Effector memory CD8-positive, alpha-beta T cell (primary cell): ENCODE results near the gene SS18L1.

Experiments
- ATAC-seq: fragments of 150-1000 bp; cut with Tn5 transposase; replicated peaks from 2 replicates; pipeline ENCODE4 v1.10.0; 2021; ENCODE audit warnings: mild to moderate bottlenecking, moderate library complexity
- DNase-seq, 3 experiments: peaks; one replicate each; pipeline ENCODE4 v3.0.0; 2021
- H3K27ac Mint-ChIP-seq, 2 donors: one replicate each; pipeline ENCODE4 v1.8.0; 2022; ENCODE audit warnings: mild to moderate bottlenecking in 2 of 2, mixed read lengths in 2 of 2, moderate library complexity in 2 of 2
- H3K27me3 Mint-ChIP-seq, 2 donors: one replicate each; pipeline ENCODE4 v1.8.0; 2022; ENCODE audit warnings: mixed read lengths in 2 of 2
- H3K36me3 Mint-ChIP-seq: one replicate; pipeline ENCODE4 v1.8.0; 2022; ENCODE audit warnings: mild to moderate bottlenecking, moderate library complexity, mixed read lengths; ENCODE audit not compliant: insufficient read depth
- H3K4me1 Mint-ChIP-seq, 2 donors: one replicate each; pipeline ENCODE4 v1.8.0; 2022; ENCODE audit warnings: low read depth in 2 of 2, mixed read lengths in 2 of 2
- H3K4me3 Mint-ChIP-seq, 2 donors: one replicate each; pipeline ENCODE4 v1.8.0; 2022; ENCODE audit warnings: mild to moderate bottlenecking in 2 of 2, mixed read lengths in 2 of 2, moderate library complexity in 2 of 2
- H3K9me3 Mint-ChIP-seq, 2 donors: one replicate each; pipeline ENCODE4 v1.8.0; 2022; ENCODE audit warnings: mixed read lengths in 2 of 2

Gene SS18L1

GRCh38 chr20:62157387-62158087 lies 14.0 kb downstream of the SS18L1 start:
- H3K4me1 Mint-ChIP-seq, result peaks cover 15 to 22% of the 10 kb centered on the region in 2 donors
- DNase-seq (no peak), ATAC-seq (no peak)
- peaks cover 53% of the 10 kb centered on the region for H3K36me3 Mint-ChIP-seq
- H3K27ac Mint-ChIP-seq, result no peak overlapping the region
- no peaks in the 10 kb centered on the region for H3K27me3 Mint-ChIP-seq
- no peak overlapping the region for H3K4me3 Mint-ChIP-seq
- no peaks in the 10 kb centered on the region for H3K9me3 Mint-ChIP-seq

- Mint-ChIP-seq H3K4me1 (peaks cover 12 to 19% of the 10 kb centered on the region in 2 donors), H3K36me3 (peaks cover 54% of the 10 kb centered on the region), H3K27me3 (no peaks in the 10 kb centered on the region), H3K4me3 (no peak overlapping the region), H3K9me3 (no peaks in the 10 kb centered on the region), H3K27ac (no peak overlapping the region)
- ATAC-seq, result no peak
- DNase-seq, result no peak
Observed at GRCh38 chr20:62158088-62158400, 14.5 kb downstream of the SS18L1 start.

- H3K4me1 Mint-ChIP-seq, result peaks cover 12 to 19% of the 10 kb centered on the region in 2 donors
- no peaks in the 10 kb centered on the region for H3K27me3 Mint-ChIP-seq
- peak overlapping the region in 1 of 2 donors; percentile 41 for H3K27ac Mint-ChIP-seq
- no peaks in the 10 kb centered on the region for H3K9me3 Mint-ChIP-seq
- DNase-seq (no peak), ATAC-seq (no peak)
- peaks cover 54% of the 10 kb centered on the region for H3K36me3 Mint-ChIP-seq
- no peak overlapping the region for H3K4me3 Mint-ChIP-seq
Observed at GRCh38 chr20:62158541-62158940, 15.0 kb downstream of the SS18L1 start.

GRCh38 chr20:62159052-62159451 lies 15.5 kb downstream of the SS18L1 start:
- Mint-ChIP-seq H3K9me3 (no peaks in the 10 kb centered on the region), H3K27me3 (no peaks in the 10 kb centered on the region), H3K4me1 (peaks cover 12 to 17% of the 10 kb centered on the region in 2 donors), H3K4me3 (no peak overlapping the region), H3K36me3 (peaks cover 53% of the 10 kb centered on the region), H3K27ac (no peak overlapping the region)
- no peak for DNase-seq
- no peak for ATAC-seq

- DNase-seq (no peak), ATAC-seq (peak; percentile 52)
- Mint-ChIP-seq H3K9me3 (no peaks in the 10 kb centered on the region), H3K36me3 (peaks cover 56% of the 10 kb centered on the region), H3K27me3 (no peaks in the 10 kb centered on the region), H3K27ac (peak overlapping the region; percentile 54 to 63), H3K4me3 (peak overlapping the region in 1 of 2 donors; percentile 53), H3K4me1 (peaks cover 12 to 17% of the 10 kb centered on the region in 2 donors)
Observed at GRCh38 chr20:62159839-62160238, 16.3 kb downstream of the SS18L1 start.

- H3K27ac Mint-ChIP-seq, result no peak overlapping the region
- ATAC-seq (no peak), DNase-seq (no peak)
- no peaks in the 10 kb centered on the region for H3K9me3 Mint-ChIP-seq
- no peak overlapping the region for H3K4me3 Mint-ChIP-seq
- peaks cover 12 to 17% of the 10 kb centered on the region in 2 donors for H3K4me1 Mint-ChIP-seq
- no peaks in the 10 kb centered on the region for H3K27me3 Mint-ChIP-seq
- H3K36me3 Mint-ChIP-seq, result peaks cover 54% of the 10 kb centered on the region
Observed at GRCh38 chr20:62160253-62160652, 16.7 kb downstream of the SS18L1 start.

- ATAC-seq (no peak), DNase-seq (no peak)
- Mint-ChIP-seq H3K4me1 (peaks cover 6 to 15% of the 10 kb centered on the region in 2 donors), H3K4me3 (no peak overlapping the region), H3K9me3 (no peaks in the 10 kb centered on the region), H3K36me3 (peaks cover 54% of the 10 kb centered on the region), H3K27ac (no peak overlapping the region), H3K27me3 (no peaks in the 10 kb centered on the region)
Observed at GRCh38 chr20:62160876-62161275, 17.3 kb downstream of the SS18L1 start.

- Mint-ChIP-seq H3K9me3 (no peaks in the 10 kb centered on the region), H3K36me3 (peaks cover 52% of the 10 kb centered on the region), H3K27ac (no peak overlapping the region), H3K4me3 (no peak overlapping the region), H3K27me3 (no peaks in the 10 kb centered on the region), H3K4me1 (peaks cover 5 to 10% of the 10 kb centered on the region in 2 donors)
- ATAC-seq (no peak), DNase-seq (no peak)
Observed at GRCh38 chr20:62161347-62161746, 17.8 kb downstream of the SS18L1 start.

- H3K36me3 Mint-ChIP-seq, result peaks cover 48% of the 10 kb centered on the region
Observed at GRCh38 chr20:62162765-62163484, 19.4 kb downstream of the SS18L1 start.

GRCh38 chr20:62163485-62163865 lies 19.9 kb downstream of the SS18L1 start:
- ATAC-seq (no peak), DNase-seq (no peak)

More at GRCh38 chr20:62162765-62163484, 19.4 kb downstream of the SS18L1 start:
- DNase-seq, result no peak
- Mint-ChIP-seq H3K27me3 (no peaks in the 10 kb centered on the region), H3K4me1 (peaks cover 5 to 10% of the 10 kb centered on the region in 2 donors), H3K27ac (no peak overlapping the region), H3K4me3 (no peak overlapping the region), H3K9me3 (no peaks in the 10 kb centered on the region)
- ATAC-seq, result no peak

GRCh38 chr20:62163986-62164762 lies 20.6 kb downstream of the SS18L1 start:
- Mint-ChIP-seq H3K4me3 (no peak overlapping the region), H3K27ac (peak overlapping the region in 1 of 2 donors; percentile 10), H3K36me3 (peaks cover 43% of the 10 kb centered on the region), H3K27me3 (no peaks in the 10 kb centered on the region), H3K4me1 (peaks cover 5 to 7% of the 10 kb centered on the region in 2 donors), H3K9me3 (no peaks in the 10 kb centered on the region)
- DNase-seq, result no peak
- no peak for ATAC-seq

More at GRCh38 chr20:62163485-62163865, 19.9 kb downstream of the SS18L1 start:
- Mint-ChIP-seq H3K27ac (no peak overlapping the region), H3K27me3 (no peaks in the 10 kb centered on the region), H3K4me1 (peaks cover 5 to 9% of the 10 kb centered on the region in 2 donors), H3K36me3 (peaks cover 48% of the 10 kb centered on the region), H3K9me3 (no peaks in the 10 kb centered on the region), H3K4me3 (no peak overlapping the region)

- no peak for DNase-seq
- H3K4me3 Mint-ChIP-seq, result no peak overlapping the region
- H3K36me3 Mint-ChIP-seq, result peaks cover 41% of the 10 kb centered on the region
- no peaks in the 10 kb centered on the region for H3K27me3 Mint-ChIP-seq
- H3K9me3 Mint-ChIP-seq, result no peaks in the 10 kb centered on the region
- H3K4me1 Mint-ChIP-seq, result no peaks in the 10 kb centered on the region
- no peak for ATAC-seq
- H3K27ac Mint-ChIP-seq, result peak overlapping the region in 1 of 2 donors; percentile 26
Observed at GRCh38 chr20:62164879-62165761, 21.6 kb downstream of the SS18L1 start.
